IPS-18c (cell line): ENCODE data around the gene BRMS1.
"Not testable (repeated sequence)": the region's sequence is repeated elsewhere in the genome, so short reads cannot be mapped to it uniquely, and the experiment has no call there.

Experiments
- H3K4me3 ChIP-seq: 2 replicates; pipeline ENCODE4 v1.7.0; 2013; ENCODE audit warnings: low read depth, mild to moderate bottlenecking, low read length, moderate library complexity; ENCODE audit not compliant: insufficient read depth
- H3K9me3 ChIP-seq: one replicate; pipeline ENCODE4 v1.6.1; 2013; ENCODE audit warnings: mild to moderate bottlenecking, low read length, moderate library complexity; ENCODE audit not compliant: control insufficient read depth, insufficient read depth

The BRMS1 gene

DNA sequence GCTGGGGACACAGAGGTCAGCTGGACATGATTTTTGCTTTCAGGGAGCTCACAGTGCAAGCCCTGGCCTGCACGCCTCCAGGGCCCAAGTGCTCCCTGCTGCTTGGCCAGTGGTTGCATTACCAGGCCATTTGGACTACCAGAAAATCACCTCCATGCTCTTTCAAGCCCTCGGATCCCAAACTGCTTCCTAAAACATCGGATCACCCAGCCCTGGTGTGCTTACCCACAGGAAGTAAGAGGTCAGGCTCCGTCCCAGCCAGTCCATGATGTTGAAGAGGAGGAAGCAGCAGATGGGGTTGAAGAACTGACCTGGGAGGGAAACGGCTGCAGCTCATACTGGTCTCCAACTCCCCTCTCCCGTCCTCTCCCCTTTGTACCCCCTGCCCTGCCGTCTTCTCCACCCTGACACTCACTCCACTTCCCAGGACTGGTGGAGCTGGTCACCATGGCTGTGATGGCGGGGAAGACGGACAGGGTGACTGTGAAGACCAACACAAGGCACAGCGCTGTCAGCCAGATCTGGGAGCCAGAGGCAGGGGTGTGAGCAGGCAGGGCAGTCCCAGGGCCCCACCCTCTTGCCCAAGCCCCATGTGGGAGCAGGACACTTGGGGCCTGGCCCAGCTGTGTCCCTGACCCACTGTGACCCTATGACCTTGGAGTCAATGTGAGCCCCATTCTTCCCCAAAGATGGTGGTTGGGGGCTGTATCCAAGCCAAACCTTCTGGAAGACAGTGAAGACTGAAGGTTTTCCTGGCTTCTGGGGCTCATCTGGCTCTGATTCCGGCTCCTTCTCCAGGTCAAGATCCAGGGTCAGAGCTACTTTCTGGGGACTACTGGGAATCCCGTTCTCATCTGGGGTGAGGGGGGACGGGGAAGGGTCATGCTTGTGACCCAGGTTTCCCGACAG, 21.1 kb upstream of the BRMS1 start:
- H3K4me3 ChIP-seq = no peak overlapping the region
- H3K9me3 ChIP-seq = no peaks in the 10 kb centered on the region

DNA sequence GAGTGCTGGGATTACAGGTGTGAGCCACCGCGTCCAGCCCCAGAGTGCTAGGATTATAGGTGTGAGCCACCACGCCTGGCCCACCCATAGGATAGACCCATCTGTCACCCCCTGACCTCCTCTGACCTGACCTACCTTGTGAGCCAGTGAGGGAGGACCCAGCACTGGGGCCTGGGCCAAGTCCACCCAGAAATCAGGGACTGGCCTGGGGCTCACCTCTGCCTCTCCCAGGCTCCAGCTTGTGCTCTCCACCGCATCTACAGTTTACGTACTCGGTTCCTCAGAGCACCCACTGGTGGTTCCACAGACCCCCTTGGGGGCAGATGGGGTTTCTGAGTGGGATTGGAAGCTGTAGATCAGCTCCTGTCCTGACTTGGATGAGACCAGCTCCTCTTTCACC, 20.3 kb upstream of the BRMS1 start:
- no peak overlapping the region for H3K4me3 ChIP-seq
- no peaks in the 10 kb centered on the region for H3K9me3 ChIP-seq

DNA sequence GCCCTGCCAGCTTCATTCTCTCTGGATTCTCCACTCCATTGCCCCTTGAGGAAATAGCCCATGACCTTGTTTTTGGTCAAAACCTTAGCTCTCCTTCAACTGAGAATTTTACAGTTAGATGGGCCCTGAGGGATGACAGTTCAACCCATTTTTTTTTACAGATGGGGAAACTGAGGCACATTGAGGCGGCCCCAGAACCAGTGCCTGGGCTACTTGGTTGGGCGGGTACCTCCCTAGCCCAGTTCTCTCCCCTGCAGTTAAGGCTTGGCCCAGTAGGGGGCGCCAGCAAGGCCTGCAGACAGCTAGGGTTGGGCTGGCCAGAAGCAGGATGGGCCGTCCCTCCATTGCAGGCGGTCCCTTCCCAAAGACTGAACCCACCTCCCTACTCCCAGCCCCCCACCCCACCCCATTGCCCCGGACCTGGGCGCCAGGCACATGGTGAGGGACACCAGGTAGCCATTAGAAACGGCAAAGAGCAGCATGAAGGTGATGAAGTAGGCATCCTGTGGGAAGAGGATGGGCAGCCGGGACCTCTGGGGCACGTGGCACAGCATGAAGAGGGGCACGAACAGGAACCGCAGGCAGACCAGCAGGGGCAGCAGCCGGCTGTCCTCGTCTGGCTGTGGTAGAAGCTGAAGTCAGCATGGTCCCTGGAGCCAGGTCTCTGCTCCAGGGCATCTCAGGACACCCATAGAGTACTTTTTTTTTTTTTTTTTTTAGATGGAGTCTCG, 19.1 kb upstream of the BRMS1 start:
- Histone ChIP-seq H3K4me3 (no peak overlapping the region), H3K9me3 (no peaks in the 10 kb centered on the region)

DNA sequence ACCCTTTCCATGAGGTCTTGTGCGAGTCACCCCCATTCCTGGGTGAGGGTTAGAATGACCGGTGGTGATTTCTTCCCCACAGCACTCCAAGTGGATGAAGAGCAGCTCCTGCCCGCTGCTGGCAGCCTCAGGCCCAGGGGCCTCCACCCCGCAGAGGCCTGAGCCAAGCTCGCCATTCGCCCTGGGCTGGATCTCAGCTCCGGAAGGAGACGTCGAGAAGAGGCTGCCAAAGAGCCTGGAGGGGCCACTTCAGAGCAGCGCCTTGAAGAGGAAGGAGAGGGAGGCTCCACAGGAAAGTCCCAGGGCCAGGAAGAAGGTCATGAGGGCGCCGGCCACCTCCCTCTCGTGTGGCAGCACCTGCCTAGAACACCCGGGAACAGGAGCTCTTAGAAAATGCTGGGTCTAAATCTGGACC, 18.3 kb upstream of the BRMS1 start:
- H3K4me3 ChIP-seq = no peak overlapping the region
- H3K9me3 ChIP-seq = no peaks in the 10 kb centered on the region

DNA sequence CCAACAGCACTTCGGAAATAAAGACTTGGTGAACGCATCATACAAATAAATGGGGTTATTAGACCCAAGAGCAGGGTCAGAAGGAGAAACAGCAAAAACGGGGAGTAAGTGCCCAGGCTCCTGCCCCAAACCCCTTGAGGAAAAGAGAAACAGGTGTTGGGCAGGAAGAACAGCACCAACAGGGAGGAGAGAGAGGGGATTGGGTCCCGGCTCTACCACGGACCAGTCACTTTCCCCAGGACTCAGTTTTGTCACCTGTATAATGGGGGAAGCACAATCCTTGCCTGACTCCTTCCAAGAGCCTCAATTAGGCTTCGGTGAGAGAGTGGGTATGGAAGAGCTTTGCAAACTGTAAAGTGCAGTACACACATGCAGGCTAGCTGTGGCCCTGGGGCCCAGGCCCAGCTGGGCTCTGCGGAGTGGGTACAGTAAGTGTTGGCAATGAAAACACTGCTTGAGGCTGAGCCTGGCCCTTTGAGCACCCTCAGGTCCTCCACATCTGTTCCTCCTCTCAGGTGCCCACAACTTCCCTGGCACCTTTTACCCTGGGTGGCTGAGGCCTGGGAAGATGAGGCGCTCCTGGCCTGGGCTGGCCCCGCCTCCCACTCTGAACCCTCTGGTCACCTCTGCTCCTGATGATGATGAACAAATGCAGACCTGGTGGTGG, 17.7 kb upstream of the BRMS1 start:
- no peak overlapping the region for H3K4me3 ChIP-seq
- H3K9me3 ChIP-seq = no peaks in the 10 kb centered on the region

DNA sequence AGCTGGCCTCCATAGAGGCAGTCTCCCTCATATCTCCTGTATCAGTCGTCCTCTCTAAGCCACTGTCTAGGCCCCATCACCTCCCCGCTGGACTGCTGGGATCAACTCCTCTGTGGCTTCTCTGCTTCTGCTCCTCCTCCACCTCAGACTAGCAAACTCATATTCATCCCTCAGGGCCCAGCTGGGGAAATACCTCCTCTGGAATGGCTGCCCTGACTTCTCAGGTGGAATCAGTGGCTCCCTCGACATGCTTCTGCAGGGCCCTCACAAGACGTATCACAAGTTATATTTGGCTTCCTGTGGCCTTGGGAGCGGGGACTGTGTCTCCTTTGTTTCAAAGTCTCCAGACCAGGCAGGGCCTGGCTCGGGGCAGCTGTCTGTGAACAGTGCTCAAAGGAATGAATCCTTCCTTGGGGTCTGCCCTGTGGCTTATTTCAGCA, 16.6 kb upstream of the BRMS1 start:
- Histone ChIP-seq H3K4me3 (no peak overlapping the region), H3K9me3 (no peaks in the 10 kb centered on the region)

DNA sequence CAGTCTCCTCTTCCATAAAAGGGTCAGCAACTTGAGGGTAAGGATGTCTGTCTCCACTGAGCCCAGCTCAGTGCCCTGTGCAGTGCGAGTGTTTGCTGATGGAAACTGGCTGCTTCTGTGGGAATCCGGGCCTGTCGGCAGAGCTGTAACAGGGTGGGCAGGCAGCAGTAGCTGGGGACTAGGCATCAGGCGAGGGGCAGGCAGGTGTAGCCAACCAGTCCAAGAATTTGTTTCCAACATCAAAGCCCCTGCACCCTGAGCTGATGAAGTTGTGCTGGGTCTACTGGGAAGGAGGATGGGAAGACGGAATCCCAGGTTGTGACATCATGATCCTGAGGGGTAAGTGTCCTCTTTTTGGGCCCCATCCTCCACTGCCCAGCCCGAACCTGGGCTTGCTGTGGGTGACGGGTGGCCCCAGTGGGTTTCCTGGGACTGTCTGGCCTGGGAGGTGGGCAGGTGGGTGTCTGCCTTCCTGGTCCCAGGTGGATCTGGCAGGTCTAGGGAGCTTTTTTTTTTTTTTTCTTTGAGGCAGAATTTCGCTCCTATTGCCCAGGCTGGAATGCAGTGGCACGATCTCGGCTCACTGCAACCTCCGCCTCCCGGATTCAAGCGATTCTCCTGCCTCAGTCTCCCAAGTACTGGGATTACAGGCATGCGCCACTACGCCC, 15.6 kb upstream of the BRMS1 start:
- Histone ChIP-seq H3K9me3 (no peaks in the 10 kb centered on the region), H3K4me3 (no peak overlapping the region)

DNA sequence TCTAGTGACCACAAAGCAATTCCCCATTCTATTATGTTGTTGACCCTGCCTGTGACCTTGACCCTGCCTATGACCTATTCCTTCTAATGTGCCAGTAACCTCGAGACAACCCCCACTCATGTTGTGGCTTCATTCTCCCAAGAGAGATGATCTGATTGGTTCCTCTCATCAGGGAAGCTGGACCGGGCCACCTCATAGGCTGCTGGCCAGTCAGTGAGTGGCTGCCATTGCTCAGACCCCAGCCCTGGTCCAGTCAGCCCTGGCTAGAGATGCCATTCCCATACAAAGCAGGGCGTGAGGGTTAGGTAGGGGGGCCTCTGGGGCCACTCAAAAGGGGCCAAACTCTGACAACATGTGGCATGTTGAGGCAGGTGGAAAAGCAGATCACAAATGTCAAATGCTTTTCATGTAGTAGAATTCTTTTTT, 14.8 kb upstream of the BRMS1 start:
- Histone ChIP-seq H3K9me3 (no peaks in the 10 kb centered on the region), H3K4me3 (no peak overlapping the region)

DNA sequence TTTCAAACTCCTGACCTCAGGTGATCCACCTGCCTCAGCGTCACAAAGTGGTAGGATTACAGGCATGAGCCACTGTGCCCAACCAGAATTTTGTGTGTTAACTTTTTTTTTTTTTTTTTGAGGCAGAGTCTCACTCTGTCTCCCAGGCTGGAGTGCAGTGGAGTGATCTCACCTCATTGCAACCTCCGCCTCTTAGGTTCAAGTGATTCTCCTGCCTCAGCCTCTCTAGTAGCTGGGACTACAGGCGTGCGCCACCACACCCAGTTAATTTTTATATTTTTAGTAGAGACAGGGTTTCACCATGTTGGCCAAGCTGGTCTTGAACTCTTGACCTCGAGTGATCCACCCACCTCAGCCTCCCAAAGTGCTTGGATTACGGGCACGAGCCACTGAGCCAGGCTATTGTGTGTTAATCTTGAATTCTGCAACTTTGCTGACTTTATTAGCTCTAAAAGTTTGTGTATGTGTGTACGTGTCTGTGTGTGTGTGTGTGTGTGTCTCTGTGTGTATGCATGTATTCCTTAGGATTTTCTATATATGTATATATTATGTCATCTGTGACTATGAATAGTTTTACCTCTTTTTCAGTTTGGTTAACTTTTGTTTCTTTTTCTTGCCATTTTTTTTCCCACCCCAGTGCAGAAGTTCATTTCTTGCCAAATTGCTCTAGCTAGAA, 5.8 kb upstream of the BRMS1 start:
- not testable (repeated sequence) for H3K4me3 ChIP-seq, H3K9me3 ChIP-seq

DNA sequence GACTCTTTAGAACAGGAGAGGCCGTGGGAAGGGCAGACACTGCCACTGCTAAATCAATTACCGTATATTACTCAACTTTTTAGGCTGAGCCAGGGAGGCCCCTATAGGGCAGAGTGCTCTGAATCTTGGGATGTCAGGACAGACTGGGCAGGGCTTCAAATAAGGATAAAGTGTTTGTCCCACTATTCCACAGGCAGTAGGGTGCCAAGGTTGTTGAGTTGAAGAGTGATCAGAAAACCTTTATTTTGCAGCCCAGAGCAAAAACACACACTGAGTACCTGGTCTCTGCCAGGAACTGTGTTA, 4.1 kb upstream of the BRMS1 start:
- Histone ChIP-seq H3K4me3 (no peak overlapping the region), H3K9me3 (no peaks in the 10 kb centered on the region)

DNA sequence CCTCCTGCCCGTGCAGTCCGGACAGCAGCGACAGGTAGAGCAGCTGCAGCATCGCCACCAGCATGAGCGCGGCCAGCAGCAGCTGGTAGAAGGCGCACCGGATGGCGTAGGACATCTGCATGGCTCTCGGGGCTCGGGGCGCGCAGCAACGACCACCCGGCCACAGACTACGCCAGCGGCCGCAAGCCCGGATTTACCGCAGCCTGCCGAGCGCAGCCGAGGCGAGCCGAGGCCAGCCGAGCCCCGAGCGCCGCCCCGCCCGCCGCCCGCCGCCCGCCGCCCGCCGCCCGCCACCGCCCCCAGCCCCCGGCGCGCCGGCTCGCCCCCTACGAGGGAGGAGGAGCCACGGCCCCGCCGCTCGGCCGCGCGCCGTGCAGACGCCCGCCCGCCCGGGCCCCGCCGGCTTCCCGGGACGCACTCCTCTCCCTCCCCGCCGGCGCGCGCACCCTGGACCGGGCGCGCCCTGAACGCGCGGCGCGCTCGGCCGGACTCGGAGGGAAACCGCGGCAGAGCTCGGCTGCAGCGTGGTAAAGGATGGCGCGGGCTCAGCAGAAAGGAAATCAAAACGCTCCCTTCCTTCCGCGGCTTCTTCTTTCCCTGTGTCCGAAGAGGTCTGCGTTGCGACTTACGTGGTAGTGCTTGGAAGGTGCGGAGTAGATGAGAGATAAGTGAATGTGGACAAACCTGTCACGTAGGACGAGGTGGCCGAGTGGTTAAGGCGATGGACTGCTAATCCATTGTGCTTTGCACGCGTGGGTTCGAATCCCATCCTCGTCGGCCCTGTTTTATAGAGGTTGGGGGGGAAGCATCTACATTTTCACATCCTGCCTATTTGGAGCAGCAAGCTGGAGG, 2.7 kb upstream of the BRMS1 start, which contains the start of gene B4GAT1:
B4GAT1 (minus strand) TSS at position 205 of the 852 bp plus-strand sequence; CDS start at position 121, 84 bp downstream.
- peak within 1 kb of the TSS; percentile 83 for H3K4me3 ChIP-seq
- no peaks in the 10 kb centered on the region for H3K9me3 ChIP-seq

DNA sequence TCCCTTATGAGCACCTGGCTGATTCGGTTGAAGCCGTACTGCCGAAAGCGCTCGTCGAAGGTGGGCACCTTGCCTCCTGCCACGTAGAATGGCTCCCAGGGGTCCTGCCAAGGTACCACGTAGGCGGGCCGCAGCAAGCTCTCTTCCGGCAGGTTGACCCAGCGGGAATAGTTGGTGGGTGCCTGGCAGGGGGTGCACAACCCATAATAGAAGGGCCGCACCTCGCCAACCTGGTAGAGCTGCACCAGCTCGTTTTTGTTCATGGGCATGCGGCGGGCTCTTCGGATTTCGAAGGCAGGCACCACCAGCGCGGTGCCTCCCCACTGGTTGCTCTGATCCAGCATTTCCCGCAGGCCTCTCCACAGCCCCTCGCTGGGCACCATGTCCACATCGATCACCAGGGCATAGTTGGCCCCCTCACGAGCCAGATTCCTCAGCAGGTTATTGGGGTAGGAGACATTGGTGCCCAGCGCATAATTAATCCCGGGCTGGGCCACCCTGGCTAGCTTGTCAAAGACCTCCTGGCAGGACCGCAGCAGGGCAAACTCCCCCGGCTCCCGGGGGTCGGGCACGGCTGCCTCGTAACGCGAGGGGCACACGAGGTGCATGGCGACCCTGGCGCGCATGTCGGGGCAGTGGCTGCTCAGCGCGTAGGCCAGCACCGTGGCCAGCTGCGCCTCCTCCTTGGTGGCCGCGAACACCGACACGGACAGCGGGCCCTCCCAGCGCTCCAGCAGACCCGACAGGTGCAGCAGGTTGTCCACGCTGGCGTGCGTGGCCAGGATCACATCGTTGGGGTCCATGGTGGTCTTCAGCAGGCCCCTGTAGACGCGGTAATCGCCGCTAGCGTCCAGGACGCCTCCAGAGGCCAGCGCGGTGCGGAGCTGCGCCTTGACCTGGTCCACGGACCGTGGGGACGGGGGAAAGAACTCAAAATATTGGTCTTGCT, 1.8 kb upstream of the BRMS1 start:
- Histone ChIP-seq H3K4me3 (peak overlapping the region; percentile 83), H3K9me3 (no peaks in the 10 kb centered on the region)

DNA sequence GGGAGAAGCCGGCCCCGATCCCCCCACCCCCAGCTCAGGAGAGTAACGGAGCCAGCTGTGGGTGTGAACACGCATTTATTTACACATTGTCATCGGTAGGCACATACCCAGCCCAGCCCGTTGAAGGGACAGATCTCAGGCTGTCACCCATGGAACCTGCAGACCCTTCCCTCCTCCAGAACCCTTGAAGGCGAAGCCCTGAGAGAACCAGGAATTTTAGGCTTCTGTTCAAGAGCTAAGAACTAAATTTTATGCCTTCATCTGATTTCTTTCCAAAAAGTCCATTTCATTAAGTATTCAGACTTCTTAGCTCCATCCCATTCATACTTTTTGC, 379 bp upstream of the BRMS1 start:
- H3K9me3 ChIP-seq = no peaks in the 10 kb centered on the region
- peak overlapping the region; percentile 99 for H3K4me3 ChIP-seq

DNA sequence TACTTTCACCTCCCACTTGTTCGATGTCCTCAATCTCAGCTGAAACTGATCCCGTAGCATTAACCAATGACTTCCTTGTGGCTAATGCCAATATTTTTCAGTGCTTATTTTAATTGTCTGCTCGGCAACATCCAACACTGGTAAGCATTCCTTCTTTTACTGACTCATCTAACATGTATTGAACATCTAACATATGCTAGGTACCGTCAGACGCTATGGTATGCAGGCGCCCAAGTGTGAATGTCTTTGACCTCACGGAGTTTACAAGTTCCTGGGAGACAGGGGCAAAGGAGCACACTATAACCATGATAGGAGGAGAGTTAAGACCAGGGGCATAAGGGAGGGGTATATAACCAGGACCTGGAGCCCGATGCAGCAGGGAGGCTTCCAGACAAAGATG, 1.7 kb downstream of the BRMS1 start:
- Histone ChIP-seq H3K9me3 (no peaks in the 10 kb centered on the region), H3K4me3 (no peak overlapping the region)

DNA sequence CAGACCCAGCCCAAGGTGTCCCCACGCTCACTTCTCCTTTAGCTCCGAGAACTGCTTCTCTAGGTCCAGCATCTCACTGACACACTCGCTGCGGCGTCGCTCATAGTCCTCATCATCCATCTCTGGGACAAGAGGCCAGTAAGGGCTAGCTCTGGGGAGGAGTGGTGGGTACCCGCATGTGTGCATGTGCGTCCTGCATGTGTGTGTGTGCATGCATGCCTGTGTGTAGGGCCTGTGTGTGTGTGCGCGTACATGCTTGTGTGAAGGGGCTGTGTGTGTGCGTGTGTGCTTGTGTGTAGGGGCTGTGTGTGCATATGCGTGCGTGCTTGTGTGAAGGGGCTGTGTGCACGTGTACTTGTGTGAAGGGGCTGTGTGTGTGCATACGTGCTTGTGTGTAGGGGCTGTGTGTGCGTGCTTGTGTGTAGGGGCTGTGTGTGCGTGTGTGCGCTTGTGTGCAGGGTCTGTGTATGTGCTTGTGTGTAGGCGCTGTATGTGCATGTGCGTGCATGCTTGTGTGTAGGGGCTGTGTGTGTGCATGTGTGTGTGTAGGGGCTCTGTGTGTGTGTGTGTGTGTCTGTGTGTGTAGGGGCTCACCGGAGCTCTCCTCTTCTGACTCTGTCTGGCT, 3.3 kb downstream of the BRMS1 start:
- Histone ChIP-seq H3K9me3 (no peaks in the 10 kb centered on the region), H3K4me3 (no peak overlapping the region)
